SK-N-MC (cell line): ENCODE results near the gene FXYD1.

Experiments
- EZH2 ChIP-seq: fragments of 200-600 bp; sonication (generic); IDR thresholded peaks from one replicate; pipeline ENCODE4 v1.6.1; 2017; ENCODE audit warnings: antibody characterized with exemption
- POLR2AphosphoS5 ChIP-seq: IDR thresholded peaks from 2 replicates; pipeline ENCODE4 v1.6.1; 2012; ENCODE audit warnings: mild to moderate bottlenecking, low read depth, low read length, borderline replicate concordance

- TF ChIP-seq POLR2AphosphoS5 (no peak), EZH2 (no peak)
Observed at GRCh38 chr19:35162471-35163326, 24.1 kb downstream of the FXYD1 start.
